ENCODE measurements around the gene ADAMTS19. TPM values are rescaled to one million over a fixed set of nuclear protein-coding genes. Genes with fewer than 3 reads are reported as not detected.
"Not testable (repeated sequence)": the region's sequence is repeated elsewhere in the genome, so short reads cannot be mapped to it uniquely, and the experiment has no call there.

ADAMTS19 gene
- total RNA-seq, 1 experiment from 2014 or later = not detected

- no peak for DNase-seq (ENCODE audit: low read depth, low spot score)
- in situ Hi-C loops (cut with HindIII; ENCODE audit: low pct_unique_long_range_greater_than_20kb, low sequenced_read_pairs) = no loop called here
Observed at GRCh38 chr5:129631961-129632360, 171.9 kb downstream of the ADAMTS19 start.

- DNase-seq (ENCODE audit: low read depth, low spot score); in situ Hi-C loops (cut with HindIII; ENCODE audit: low pct_unique_long_range_greater_than_20kb, low sequenced_read_pairs): not testable (repeated sequence)
Observed at GRCh38 chr5:129637501-129637900, 177.4 kb downstream of the ADAMTS19 start.

- in situ Hi-C loops (cut with HindIII; ENCODE audit: low pct_unique_long_range_greater_than_20kb, low sequenced_read_pairs) = no loop called here
- no peak for DNase-seq (ENCODE audit: low read depth, low spot score)
Observed at GRCh38 chr5:129639331-129639730, 179.2 kb downstream of the ADAMTS19 start.

- in situ Hi-C loops (cut with HindIII; ENCODE audit: low pct_unique_long_range_greater_than_20kb, low sequenced_read_pairs) = loop anchor here (25.0 kb wide), 1 partner anchor 110 kb away; no protein-coding TSS in a partner anchor
- no peak for DNase-seq (ENCODE audit: low read depth, low spot score)
Observed at GRCh38 chr5:129652349-129653056, 192.4 kb downstream of the ADAMTS19 start.

GRCh38 chr5:129653057-129653375 is 192.9 kb downstream of the ADAMTS19 start:
- no peak for DNase-seq (ENCODE audit: low read depth, low spot score)
- in situ Hi-C loops (cut with HindIII; ENCODE audit: low pct_unique_long_range_greater_than_20kb, low sequenced_read_pairs) = loop anchor here (25.0 kb wide), 1 partner anchor 109 kb away; no protein-coding TSS in a partner anchor

- in situ Hi-C loops (cut with HindIII; ENCODE audit: low pct_unique_long_range_greater_than_20kb, low sequenced_read_pairs) = loop anchor here (25.0 kb wide), 1 partner anchor 109 kb away; no protein-coding TSS in a partner anchor
- no peak for DNase-seq (ENCODE audit: low read depth, low spot score)
Observed at GRCh38 chr5:129653442-129653841, 193.3 kb downstream of the ADAMTS19 start.

GRCh38 chr5:129656952-129657351 is 196.9 kb downstream of the ADAMTS19 start:
- in situ Hi-C loops (cut with HindIII; ENCODE audit: low pct_unique_long_range_greater_than_20kb, low sequenced_read_pairs) = loop anchor here (25.0 kb wide), 1 partner anchor 105 kb away; no protein-coding TSS in a partner anchor
- no peak for DNase-seq (ENCODE audit: low read depth, low spot score)

- DNase-seq (ENCODE audit: low read depth, low spot score) = no peak
- in situ Hi-C loops (cut with HindIII; ENCODE audit: low pct_unique_long_range_greater_than_20kb, low sequenced_read_pairs) = loop anchor here (25.0 kb wide), 1 partner anchor 104 kb away; no protein-coding TSS in a partner anchor
Observed at GRCh38 chr5:129658801-129659200, 198.7 kb downstream of the ADAMTS19 start.

GRCh38 chr5:129661366-129662035 is 201.4 kb downstream of the ADAMTS19 start:
- no peak for DNase-seq (ENCODE audit: low read depth, low spot score)

GRCh38 chr5:129664336-129664937 is 204.3 kb downstream of the ADAMTS19 start:
- peak; percentile 76 for DNase-seq (ENCODE audit: low read depth, low spot score)
- in situ Hi-C loops (cut with HindIII; ENCODE audit: low pct_unique_long_range_greater_than_20kb, low sequenced_read_pairs) = loop anchor here (25.0 kb wide), 1 partner anchor 98 kb away; no protein-coding TSS in a partner anchor

More at GRCh38 chr5:129661366-129662035, 201.4 kb downstream of the ADAMTS19 start:
- in situ Hi-C loops (cut with HindIII; ENCODE audit: low pct_unique_long_range_greater_than_20kb, low sequenced_read_pairs) = loop anchor here (25.0 kb wide), 1 partner anchor 101 kb away; no protein-coding TSS in a partner anchor

GRCh38 chr5:129670957-129671500 is 210.9 kb downstream of the ADAMTS19 start:
- in situ Hi-C loops (cut with HindIII; ENCODE audit: low pct_unique_long_range_greater_than_20kb, low sequenced_read_pairs) = loop anchor here (25.0 kb wide), 1 partner anchor 91 kb away; no protein-coding TSS in a partner anchor
- DNase-seq (ENCODE audit: low read depth, low spot score) = no peak

GRCh38 chr5:129672006-129672405 is 211.9 kb downstream of the ADAMTS19 start:
- in situ Hi-C loops (cut with HindIII; ENCODE audit: low pct_unique_long_range_greater_than_20kb, low sequenced_read_pairs) = loop anchor here (25.0 kb wide), 1 partner anchor 90 kb away; no protein-coding TSS in a partner anchor
- peak; percentile 55 for DNase-seq (ENCODE audit: low read depth, low spot score)

- DNase-seq (ENCODE audit: low read depth, low spot score) = no peak
- in situ Hi-C loops (cut with HindIII; ENCODE audit: low pct_unique_long_range_greater_than_20kb, low sequenced_read_pairs) = no loop called here
Observed at GRCh38 chr5:129679671-129680070, 219.6 kb downstream of the ADAMTS19 start.

GRCh38 chr5:129687941-129688340 is 227.8 kb downstream of the ADAMTS19 start:
- in situ Hi-C loops (cut with HindIII; ENCODE audit: low pct_unique_long_range_greater_than_20kb, low sequenced_read_pairs) = no loop called here

GRCh38 chr5:129689045-129689444 is 228.9 kb downstream of the ADAMTS19 start:
- in situ Hi-C loops (cut with HindIII; ENCODE audit: low pct_unique_long_range_greater_than_20kb, low sequenced_read_pairs) = no loop called here
- peak; percentile 16 for DNase-seq (ENCODE audit: low read depth, low spot score)

More at GRCh38 chr5:129687941-129688340, 227.8 kb downstream of the ADAMTS19 start:
- no peak for DNase-seq (ENCODE audit: low read depth, low spot score)

GRCh38 chr5:129691220-129691619 is 231.1 kb downstream of the ADAMTS19 start:
- in situ Hi-C loops (cut with HindIII; ENCODE audit: low pct_unique_long_range_greater_than_20kb, low sequenced_read_pairs) = no loop called here
- no peak for DNase-seq (ENCODE audit: low read depth, low spot score)

GRCh38 chr5:129696636-129697035 is 236.5 kb downstream of the ADAMTS19 start:
- no peak for DNase-seq (ENCODE audit: low read depth, low spot score)
- in situ Hi-C loops (cut with HindIII; ENCODE audit: low pct_unique_long_range_greater_than_20kb, low sequenced_read_pairs) = no loop called here

GRCh38 chr5:129698661-129699060 is 238.6 kb downstream of the ADAMTS19 start:
- in situ Hi-C loops (cut with HindIII; ENCODE audit: low pct_unique_long_range_greater_than_20kb, low sequenced_read_pairs) = no loop called here
- DNase-seq (ENCODE audit: low read depth, low spot score) = peak; percentile 21

All from SK-MEL-5 (cell line).